Measurements from ENCODE around the gene PITPNC1.

- TF ChIP-seq, protein P1, sequence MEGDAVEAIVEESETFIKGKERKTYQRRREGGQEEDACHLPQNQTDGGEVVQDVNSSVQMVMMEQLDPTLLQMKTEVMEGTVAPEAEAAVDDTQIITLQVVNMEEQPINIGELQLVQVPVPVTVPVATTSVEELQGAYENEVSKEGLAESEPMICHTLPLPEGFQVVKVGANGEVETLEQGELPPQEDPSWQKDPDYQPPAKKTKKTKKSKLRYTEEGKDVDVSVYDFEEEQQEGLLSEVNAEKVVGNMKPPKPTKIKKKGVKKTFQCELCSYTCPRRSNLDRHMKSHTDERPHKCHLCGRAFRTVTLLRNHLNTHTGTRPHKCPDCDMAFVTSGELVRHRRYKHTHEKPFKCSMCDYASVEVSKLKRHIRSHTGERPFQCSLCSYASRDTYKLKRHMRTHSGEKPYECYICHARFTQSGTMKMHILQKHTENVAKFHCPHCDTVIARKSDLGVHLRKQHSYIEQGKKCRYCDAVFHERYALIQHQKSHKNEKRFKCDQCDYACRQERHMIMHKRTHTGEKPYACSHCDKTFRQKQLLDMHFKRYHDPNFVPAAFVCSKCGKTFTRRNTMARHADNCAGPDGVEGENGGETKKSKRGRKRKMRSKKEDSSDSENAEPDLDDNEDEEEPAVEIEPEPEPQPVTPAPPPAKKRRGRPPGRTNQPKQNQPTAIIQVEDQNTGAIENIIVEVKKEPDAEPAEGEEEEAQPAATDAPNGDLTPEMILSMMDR (IDR thresholded peaks at IDR 0.05): no peak
- no peak for TF ChIP-seq TCF7L2 (IDR thresholded peaks at IDR 0.05; ENCODE audit: low read depth, low read length)
- TF ChIP-seq SIN3A (IDR thresholded peaks at IDR 0.05; ENCODE audit: borderline replicate concordance, insufficient read depth, low read depth, low read length): no peak
- TF ChIP-seq POLR2AphosphoS5 (IDR thresholded peaks at IDR 0.05; ENCODE audit: low read depth, low read length): no peak
These were observed 223.3 kb downstream of the PITPNC1 start for GRCh38 chr17:67600408-67600807.

Data from Panc1 (cell line).